HK-2 (cell line): Measurements from ENCODE around the gene B4GALT3.
A peak's percentile ranks its signal among the peaks of the same experiment; 100 is the strongest.

Source experiments
- DNase-seq: peaks from one replicate; pipeline ENCODE4 v3.0.0-alpha.2; 2018; ENCODE audit not compliant: unreplicated experiment

B4GALT3 gene

GRCh38 chr1:161206411-161207140 lies 29.3 kb upstream of the B4GALT3 start:
- DNase-seq = no peak

- peak; percentile 96 for DNase-seq
These were observed 24.8 kb upstream of the B4GALT3 start, which contains the start of gene NDUFS2 for GRCh38 chr1:161201836-161202712. NDUFS2 (plus strand) TSS chr1:161202367; CDS start chr1:161202386, 19 bp downstream.

- no peak for DNase-seq
These were observed 23.9 kb upstream of the B4GALT3 start for GRCh38 chr1:161200992-161201835.

GRCh38 chr1:161200421-161200991 lies 23.2 kb upstream of the B4GALT3 start:
- no peak for DNase-seq

GRCh38 chr1:161199506-161200139 lies 22.3 kb upstream of the B4GALT3 start:
- no peak for DNase-seq

- no peak for DNase-seq
These were observed 21.7 kb upstream of the B4GALT3 start, which contains the start of gene ADAMTS4 for GRCh38 chr1:161198897-161199431. ADAMTS4 (minus strand) TSS chr1:161199054; CDS start chr1:161198627, 427 bp downstream.

- no peak for DNase-seq
These were observed 21.0 kb upstream of the B4GALT3 start for GRCh38 chr1:161198194-161198896.

GRCh38 chr1:161197560-161198193 lies 20.4 kb upstream of the B4GALT3 start:
- no peak for DNase-seq

GRCh38 chr1:161196521-161197451 lies 19.5 kb upstream of the B4GALT3 start:
- DNase-seq = no peak

GRCh38 chr1:161196111-161196510 lies 18.8 kb upstream of the B4GALT3 start:
- no peak for DNase-seq

GRCh38 chr1:161195171-161195570 lies 17.9 kb upstream of the B4GALT3 start:
- DNase-seq = no peak

GRCh38 chr1:161193561-161194235 lies 16.4 kb upstream of the B4GALT3 start:
- DNase-seq = no peak

GRCh38 chr1:161192476-161193465 lies 15.5 kb upstream of the B4GALT3 start:
- DNase-seq = peak; percentile 57

- no peak for DNase-seq
These were observed 14.7 kb upstream of the B4GALT3 start for GRCh38 chr1:161191971-161192370.

GRCh38 chr1:161190962-161191521 lies 13.7 kb upstream of the B4GALT3 start:
- no peak for DNase-seq

GRCh38 chr1:161189036-161189435 lies 11.7 kb upstream of the B4GALT3 start:
- no peak for DNase-seq
